AG04450 (cell line): ENCODE results near the gene KCNJ15. TPM values are rescaled to one million over a fixed set of nuclear protein-coding genes. Genes with fewer than 3 reads are reported as not detected.
A peak's percentile ranks its signal among the peaks of the same experiment; 100 is the strongest.
"Not testable (repeated sequence)": the region's sequence is repeated elsewhere in the genome, so short reads cannot be mapped to it uniquely, and the experiment has no call there.

ENCODE experiments used
- CTCF ChIA-PET: fragments of 300-600, 350-600 bp; formaldehyde crosslinking; extraction: SDS; loops from one replicate; lab custom pipeline; 2022; ENCODE audit warnings: antibody characterized with exemption, inconsistent platforms; lab: Charles Lee
- POLR2A ChIA-PET: fragments of 350-600 bp; formaldehyde crosslinking; extraction: SDS; loops from one replicate; lab custom pipeline; 2021; ENCODE audit warnings: antibody characterized with exemption, inconsistent platforms; lab: Yijun Ruan, JAX
- DNase-seq: peaks from one replicate; pipeline ENCODE4 v3.0.0-alpha.2; 2011; ENCODE audit warnings: low read depth, low spot score
- H3K27ac ChIP-seq: one replicate; pipeline ENCODE4 v1.5.1; 2012; ENCODE audit warnings: low read depth, low read length, control low read depth
- H3K27me3 ChIP-seq: one replicate; pipeline ENCODE4 v1.6.0; 2012; ENCODE audit warnings: low read length; ENCODE audit not compliant: control insufficient read depth, insufficient read depth
- H3K4me3 ChIP-seq: 2 replicates; pipeline ENCODE4 v1.5.1; 2011; ENCODE audit warnings: mild to moderate bottlenecking, low read depth, low read length, control low read depth
- H3K9me3 ChIP-seq: 2 replicates; pipeline ENCODE4 v1.5.1; 2012; ENCODE audit warnings: low read length; ENCODE audit not compliant: control insufficient read depth, insufficient read depth
- CTCF ChIP-seq: IDR thresholded peaks from 2 replicates; pipeline ENCODE4 v1.5.1; 2011; ENCODE audit warnings: low read depth, low read length, control low read depth, inconsistent platforms
- polyA plus RNA-seq: library from polyadenylated mRNA; depleted of rRNA; stranded (reverse); fragments of >200 nt; gene quantifications from 2 replicates; pipeline ENCODE4 v1.2.3, GENCODE V29; 2011

The KCNJ15 gene
- polyA plus RNA-seq, 1 experiment, result 0.07 TPM

- no peak overlapping the region for H3K4me3 ChIP-seq
- H3K27me3 ChIP-seq, result no peaks in the 10 kb centered on the region
- DNase-seq, result no peak
- ChIA-PET CTCF (interaction anchor here (1.1 to 1.4 kb wide), 2 partner anchors 69 to 124 kb away, joined by 3 read pairs; no protein-coding TSS in a partner anchor), POLR2A (no interaction called here)
- peaks cover 37% of the 10 kb centered on the region for H3K9me3 ChIP-seq
- H3K27ac ChIP-seq, result no peak overlapping the region
- TF ChIP-seq CTCF, result no peak
Measured at GRCh38 chr21:38228537-38228936, 28.3 kb upstream of the KCNJ15 start.

- H3K27ac ChIP-seq, result no peak overlapping the region
- CTCF ChIA-PET, result interaction anchor here (1.4 to 7.1 kb wide), 2 partner anchors 10 to 70 kb away, joined by 3 to 50 read pairs; no protein-coding TSS in a partner anchor
Measured at GRCh38 chr21:38229260-38229877, 27.4 kb upstream of the KCNJ15 start.

GRCh38 chr21:38234395-38235142 is 22.2 kb upstream of the KCNJ15 start:
- no peak for TF ChIP-seq CTCF
- DNase-seq, result no peak
- Histone ChIP-seq H3K27ac (no peak overlapping the region), H3K4me3 (no peak overlapping the region), H3K27me3 (no peaks in the 10 kb centered on the region), H3K9me3 (peaks cover 2% of the 10 kb centered on the region; the same call in 1 of the 2 replicates)
- ChIA-PET POLR2A (no interaction called here), CTCF (interaction anchor here (2.0 to 7.1 kb wide), 3 partner anchors 15 to 122 kb away, joined by 6 to 50 read pairs (median 26); no protein-coding TSS in a partner anchor)

More at GRCh38 chr21:38229260-38229877, 27.4 kb upstream of the KCNJ15 start:
- no peak for TF ChIP-seq CTCF
- peaks cover 31% of the 10 kb centered on the region for H3K9me3 ChIP-seq
- DNase-seq, result no peak
- H3K4me3 ChIP-seq, result no peak overlapping the region
- POLR2A ChIA-PET, result no interaction called here
- no peaks in the 10 kb centered on the region for H3K27me3 ChIP-seq

DNA sequence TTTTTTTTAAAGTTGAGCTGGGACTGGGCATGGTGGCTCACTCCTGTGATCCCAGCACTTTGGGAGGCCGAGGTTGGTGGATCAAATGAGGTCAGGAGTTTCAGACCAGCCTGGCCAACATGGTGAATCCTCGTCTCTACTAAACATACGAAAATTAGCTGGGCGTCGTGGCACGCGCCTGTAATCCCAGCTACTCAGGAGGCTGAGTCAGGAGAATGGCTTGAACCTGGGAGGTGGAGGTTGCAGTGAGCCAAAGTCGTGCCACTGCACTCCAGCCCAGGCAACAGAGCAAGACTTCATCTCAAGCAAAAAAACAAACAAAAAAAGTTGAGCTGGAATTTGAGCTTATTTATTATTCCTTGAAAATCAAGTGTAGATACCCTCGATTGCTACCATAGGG is 21.5 kb upstream of the KCNJ15 start:
- POLR2A ChIA-PET, DNase-seq, H3K27me3 ChIP-seq, H3K4me3 ChIP-seq, H3K27ac ChIP-seq, H3K9me3 ChIP-seq: not testable (repeated sequence)
- CTCF ChIA-PET, result interaction anchor here (0.9 to 7.1 kb wide), 6 partner anchors 9 to 121 kb away, joined by 3 to 50 read pairs (median 5); no protein-coding TSS in a partner anchor

DNA sequence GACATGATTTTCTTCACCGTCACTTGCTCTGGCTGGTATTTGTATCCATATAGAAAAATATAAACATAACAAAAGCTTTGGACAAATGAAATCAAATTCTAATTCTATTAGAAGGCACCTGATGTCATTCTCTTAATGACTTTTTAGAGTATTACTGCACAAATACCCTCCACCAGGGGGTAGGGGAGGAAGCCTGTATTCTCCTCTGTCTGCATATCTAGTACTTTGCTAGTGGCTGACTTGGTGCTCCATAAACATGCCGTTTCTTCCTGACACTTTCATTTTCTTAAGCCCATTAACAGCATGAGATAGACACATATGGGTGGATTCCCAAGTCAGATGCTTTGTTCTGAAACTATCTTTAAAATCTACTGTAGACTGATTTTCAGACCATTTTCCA is 20.6 kb upstream of the KCNJ15 start:
- POLR2A ChIA-PET, result no interaction called here
- H3K9me3 ChIP-seq, result no peaks in the 10 kb centered on the region
- no peak overlapping the region for H3K4me3 ChIP-seq
- TF ChIP-seq CTCF, result peak; percentile 38; the same call in 1 of the 2 replicates
- no peak overlapping the region for H3K27ac ChIP-seq
- H3K27me3 ChIP-seq, result no peaks in the 10 kb centered on the region
- DNase-seq, result no peak
- CTCF ChIA-PET, result interaction anchor here (0.9 to 7.1 kb wide), 6 partner anchors 8 to 116 kb away, joined by 3 to 50 read pairs (median 4); no protein-coding TSS in a partner anchor
